A673 (cell line): ENCODE results near the gene CEMIP.

ENCODE experiments used
- EZH2 ChIP-seq: fragments of 200-600 bp; sonication (generic); IDR thresholded peaks from 2 replicates; pipeline ENCODE4 v1.6.1; 2017; ENCODE audit warnings: borderline replicate concordance, low read depth, mild to moderate bottlenecking, mixed read lengths, antibody characterized with exemption, low read length; ENCODE audit not compliant: poor library complexity, severe bottlenecking
- TF ChIP-seq, protein P1 (sequence below): fragments of 300-800, 200-600 bp; sonication (generic); conservative IDR thresholded peaks from 2 replicates; pipeline ENCODE4 v1.5.1; 2017; ENCODE audit warnings: low read depth, mild to moderate bottlenecking, antibody characterized with exemption, low read length, moderate library complexity, mixed read lengths

- TF ChIP-seq, protein P1, sequence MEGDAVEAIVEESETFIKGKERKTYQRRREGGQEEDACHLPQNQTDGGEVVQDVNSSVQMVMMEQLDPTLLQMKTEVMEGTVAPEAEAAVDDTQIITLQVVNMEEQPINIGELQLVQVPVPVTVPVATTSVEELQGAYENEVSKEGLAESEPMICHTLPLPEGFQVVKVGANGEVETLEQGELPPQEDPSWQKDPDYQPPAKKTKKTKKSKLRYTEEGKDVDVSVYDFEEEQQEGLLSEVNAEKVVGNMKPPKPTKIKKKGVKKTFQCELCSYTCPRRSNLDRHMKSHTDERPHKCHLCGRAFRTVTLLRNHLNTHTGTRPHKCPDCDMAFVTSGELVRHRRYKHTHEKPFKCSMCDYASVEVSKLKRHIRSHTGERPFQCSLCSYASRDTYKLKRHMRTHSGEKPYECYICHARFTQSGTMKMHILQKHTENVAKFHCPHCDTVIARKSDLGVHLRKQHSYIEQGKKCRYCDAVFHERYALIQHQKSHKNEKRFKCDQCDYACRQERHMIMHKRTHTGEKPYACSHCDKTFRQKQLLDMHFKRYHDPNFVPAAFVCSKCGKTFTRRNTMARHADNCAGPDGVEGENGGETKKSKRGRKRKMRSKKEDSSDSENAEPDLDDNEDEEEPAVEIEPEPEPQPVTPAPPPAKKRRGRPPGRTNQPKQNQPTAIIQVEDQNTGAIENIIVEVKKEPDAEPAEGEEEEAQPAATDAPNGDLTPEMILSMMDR: no peak
- no peak for TF ChIP-seq EZH2
Measured at GRCh38 chr15:80755885-80756284, 23.3 kb upstream of the CEMIP start.
